Aorta (tissue), 5 donors: ENCODE results near the gene CBLB. TPM values are rescaled to one million over a fixed set of nuclear protein-coding genes. Genes with fewer than 3 reads are reported as not detected.
A peak's percentile ranks its signal among the peaks of the same experiment; 100 is the strongest.

Experiments used
- ATAC-seq: fragments of 200-7000 bp; cut with Tn5 transposase; one replicate; pipeline ENCODE4 v1.9.1; 2022; ENCODE audit warnings: moderate library complexity; ENCODE audit not compliant: low FRiP score
- DNase-seq, 2 donors: peaks; one replicate each; pipeline ENCODE4 v3.0.0-alpha.2; 2020
- H3K27ac ChIP-seq, 2 donors: one replicate each; pipeline ENCODE4 v1.5.1; 2013; ENCODE audit warnings: low read length in 2 of 2, mild to moderate bottlenecking in 2 of 2, moderate library complexity in 2 of 2, control low read depth in 1 of 2, inconsistent platforms in 1 of 2, low read depth in 1 of 2
- H3K27me3 ChIP-seq, 2 donors: one replicate each; pipeline ENCODE4 v1.6.1; 2013; ENCODE audit warnings: control low read depth in 1 of 2, low read length in 1 of 2, mild to moderate bottlenecking in 1 of 2, moderate library complexity in 1 of 2; ENCODE audit not compliant: insufficient read depth in 2 of 2, control insufficient read depth in 1 of 2
- H3K36me3 ChIP-seq, 2 donors: one replicate each; pipeline ENCODE4 v1.6.1; 2013; ENCODE audit warnings: control low read depth in 1 of 2, low read length in 1 of 2, mild to moderate bottlenecking in 1 of 2; ENCODE audit not compliant: insufficient read depth in 2 of 2, control insufficient read depth in 1 of 2
- H3K4me1 ChIP-seq, 2 donors: one replicate each; pipeline ENCODE4 v1.6.1; 2013; ENCODE audit warnings: low read length in 2 of 2, control low read depth in 1 of 2, mild to moderate bottlenecking in 1 of 2, moderate library complexity in 1 of 2; ENCODE audit not compliant: insufficient read depth in 2 of 2, control insufficient read depth in 1 of 2
- H3K4me3 ChIP-seq, 2 donors: one replicate each; pipeline ENCODE4 v1.5.1; 2013; ENCODE audit warnings: low read length in 2 of 2, control low read depth in 1 of 2, mild to moderate bottlenecking in 1 of 2
- H3K9me3 ChIP-seq: one replicate; pipeline ENCODE4 v1.6.1; 2013; ENCODE audit warnings: mild to moderate bottlenecking, low read length; ENCODE audit not compliant: control insufficient read depth
- WGBS, 2 donors: extraction: QIAGEN DNeasy Blood & Tissue Kit; methylation state at CpG; one replicate each; pipeline ENCODE4 v1.1.7; 2013; 5-methylcytosine and 5-hydroxymethylcytosine counted together
- intact Hi-C, 2 donors: fragments of 100-400 bp; cut with DNase I; formaldehyde crosslinking; loops; one replicate each; pipeline versions ENCODE4 v1.14.2 to v1.15.0; 2022
- polyA plus RNA-seq, 2 donors: library from polyadenylated mRNA; stranded (reverse); fragments of 200-250 nt; gene quantifications; one replicate each; pipeline ENCODE4 v1.2.3, GENCODE V29; 2013
- total RNA-seq, 2 donors: library from RNA; stranded (reverse); fragmentation: NEBNext Ultra II Directional; extraction: Animal tissue kit (Norgen Biotek cat#: 25700); gene quantifications; one replicate each; pipeline ENCODE4 v1.2.1, GENCODE V29; 2021
- donor health status: healthy with polysubstance abuse.
- donor health status: Bipolar disorder and iron deficiency.
- donor health status: DM: no; HTN: no; CAD: no.
- donor health status: DM: no; HTN: no; CAD: no.
- donor health status: DM: yes; HTN: yes; CAD: no.

Gene CBLB
- total and polyA plus RNA-seq, 4 donors = 3.3 to 126 (median 54.1) TPM

DNA sequence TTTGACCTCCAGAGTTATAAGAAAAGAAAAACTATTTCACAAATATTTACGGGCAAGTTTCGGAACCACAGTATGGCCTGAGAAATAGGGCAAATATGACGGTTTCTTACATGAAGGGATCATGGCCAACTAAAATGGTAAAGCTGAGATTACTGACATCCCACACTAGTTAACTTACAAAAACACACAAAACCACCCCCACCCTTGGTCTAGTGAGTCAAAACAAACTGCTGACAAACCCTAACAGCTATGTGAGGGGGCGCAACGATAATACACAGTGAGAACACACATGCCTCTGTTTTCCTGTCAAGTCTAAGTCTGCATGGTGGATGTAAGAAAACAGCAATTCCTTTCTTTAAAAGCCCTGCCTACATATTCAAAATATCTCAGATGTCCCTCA lies 32.3 kb downstream of the CBLB start:
- DNase-seq (no peak), ATAC-seq (no peak)
- no peak overlapping the region for H3K4me3 ChIP-seq
- H3K9me3 ChIP-seq = no peaks in the 10 kb centered on the region
- intact Hi-C loops = no loop called here
- no peaks in the 10 kb centered on the region for H3K27me3 ChIP-seq
- H3K36me3 ChIP-seq = no peaks in the 10 kb centered on the region
- WGBS, 2 donors = 44 to 55% methylated on average over 5 of the region's 5 CpGs
- H3K4me1 ChIP-seq = no peaks in the 10 kb centered on the region
- no peak overlapping the region for H3K27ac ChIP-seq

DNA sequence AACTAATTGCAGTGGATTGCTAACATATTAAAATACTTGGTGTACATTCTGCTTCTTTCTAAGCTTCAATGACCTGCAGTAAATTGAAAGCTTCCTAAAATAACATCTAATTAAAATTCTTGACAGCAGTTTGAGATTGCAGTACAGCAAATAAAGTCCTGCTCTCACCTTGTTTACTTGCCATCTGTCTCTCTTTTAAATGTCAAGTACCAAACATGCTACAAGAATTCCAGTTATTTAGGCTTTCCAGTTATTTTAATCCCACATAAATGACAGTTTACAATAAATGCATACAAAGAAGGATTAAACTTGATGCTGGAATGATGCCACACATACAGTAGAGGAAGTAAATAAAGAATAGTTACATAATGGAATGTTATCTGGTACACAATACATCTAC lies 33.2 kb downstream of the CBLB start:
- no peak for ATAC-seq
- Histone ChIP-seq H3K9me3 (no peaks in the 10 kb centered on the region), H3K27me3 (no peaks in the 10 kb centered on the region), H3K4me3 (no peak overlapping the region), H3K4me1 (no peaks in the 10 kb centered on the region), H3K27ac (no peak overlapping the region), H3K36me3 (no peaks in the 10 kb centered on the region)
- intact Hi-C loops = no loop called here
- no peak for DNase-seq

DNA sequence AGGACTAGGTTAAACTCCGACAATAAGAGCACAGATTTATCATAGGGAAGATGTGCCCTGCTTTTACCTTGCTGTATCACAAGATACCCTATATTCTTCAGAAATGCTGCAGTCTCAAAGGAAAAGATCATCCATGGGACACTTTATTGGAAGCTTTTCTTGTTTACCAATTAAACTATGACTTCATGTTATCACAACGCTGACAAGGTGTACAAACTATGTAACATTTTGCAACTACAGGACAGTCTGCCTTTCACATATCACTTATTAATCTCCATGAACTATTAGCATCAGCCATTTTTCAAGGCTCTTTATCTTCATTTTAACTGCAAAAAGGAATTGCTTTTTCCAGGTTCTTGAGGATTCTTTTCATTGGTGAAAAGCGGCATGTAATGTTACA lies 34.0 kb downstream of the CBLB start:
- H3K9me3 ChIP-seq = no peaks in the 10 kb centered on the region
- ATAC-seq (no peak), DNase-seq (no peak)
- no peak overlapping the region for H3K27ac ChIP-seq
- H3K27me3 ChIP-seq = no peaks in the 10 kb centered on the region
- no peaks in the 10 kb centered on the region for H3K4me1 ChIP-seq
- H3K36me3 ChIP-seq = no peaks in the 10 kb centered on the region
- 93% methylated on average over 3 of the region's 3 CpGs for WGBS, 2 donors
- intact Hi-C loops = no loop called here
- no peak overlapping the region for H3K4me3 ChIP-seq

DNA sequence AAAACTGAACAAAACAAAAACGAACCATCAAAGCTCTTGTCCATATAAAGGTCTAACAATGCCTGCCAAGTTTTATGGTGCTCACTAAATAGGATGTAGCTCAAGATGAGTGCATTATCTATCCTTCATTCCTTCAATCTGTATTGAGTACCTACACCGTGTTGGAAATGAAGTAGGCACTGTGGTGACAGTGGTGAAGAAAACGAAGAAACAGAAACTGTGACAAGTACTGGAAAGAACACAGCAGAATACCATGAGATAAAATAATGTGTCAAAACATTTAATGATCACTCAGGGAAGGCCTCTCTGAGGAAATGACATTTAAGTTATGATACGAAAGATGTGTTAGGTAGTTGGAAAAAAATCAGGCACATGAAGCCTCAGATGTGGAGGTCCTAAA lies 36.2 kb downstream of the CBLB start:
- 73 to 77% methylated on average over 4 of the region's 4 CpGs for WGBS, 2 donors

DNA sequence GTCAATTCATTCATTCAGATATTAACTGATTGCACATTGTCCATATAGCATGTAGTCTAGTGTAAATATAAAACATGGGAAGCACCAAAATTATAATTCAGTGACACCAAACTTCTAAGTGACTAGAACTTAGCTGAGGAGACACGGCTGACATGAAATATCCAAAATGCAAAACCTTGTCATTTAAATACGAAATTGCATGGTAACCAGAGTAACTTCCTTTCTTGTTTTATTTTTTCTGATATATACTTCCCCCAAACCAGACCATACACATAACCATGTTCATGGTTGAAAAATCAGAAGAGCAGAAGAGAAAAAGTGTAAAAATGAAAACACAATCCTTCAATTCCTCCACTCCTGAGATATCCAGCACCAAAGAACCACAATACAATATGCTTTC lies 38.0 kb downstream of the CBLB start:
- H3K27ac ChIP-seq = no peak overlapping the region
- no peaks in the 10 kb centered on the region for H3K9me3 ChIP-seq
- intact Hi-C loops = no loop called here
- peaks cover 2 to 4% of the 10 kb centered on the region in 2 donors for H3K4me1 ChIP-seq
- WGBS, 2 donors = 94 to 98% methylated on average over 2 of the region's 2 CpGs
- no peak overlapping the region for H3K4me3 ChIP-seq
- ATAC-seq (no peak), DNase-seq (no peak)
- H3K27me3 ChIP-seq = no peaks in the 10 kb centered on the region
- no peaks in the 10 kb centered on the region for H3K36me3 ChIP-seq

More for the DNA sequence above, 36.2 kb downstream of the CBLB start:
- Histone ChIP-seq H3K4me1 (peaks cover 0 to 2% of the 10 kb centered on the region in 2 donors), H3K9me3 (no peaks in the 10 kb centered on the region), H3K27ac (no peak overlapping the region), H3K4me3 (no peak overlapping the region), H3K27me3 (no peaks in the 10 kb centered on the region), H3K36me3 (no peaks in the 10 kb centered on the region)
- DNase-seq = no peak
- intact Hi-C loops = no loop called here
- no peak for ATAC-seq

DNA sequence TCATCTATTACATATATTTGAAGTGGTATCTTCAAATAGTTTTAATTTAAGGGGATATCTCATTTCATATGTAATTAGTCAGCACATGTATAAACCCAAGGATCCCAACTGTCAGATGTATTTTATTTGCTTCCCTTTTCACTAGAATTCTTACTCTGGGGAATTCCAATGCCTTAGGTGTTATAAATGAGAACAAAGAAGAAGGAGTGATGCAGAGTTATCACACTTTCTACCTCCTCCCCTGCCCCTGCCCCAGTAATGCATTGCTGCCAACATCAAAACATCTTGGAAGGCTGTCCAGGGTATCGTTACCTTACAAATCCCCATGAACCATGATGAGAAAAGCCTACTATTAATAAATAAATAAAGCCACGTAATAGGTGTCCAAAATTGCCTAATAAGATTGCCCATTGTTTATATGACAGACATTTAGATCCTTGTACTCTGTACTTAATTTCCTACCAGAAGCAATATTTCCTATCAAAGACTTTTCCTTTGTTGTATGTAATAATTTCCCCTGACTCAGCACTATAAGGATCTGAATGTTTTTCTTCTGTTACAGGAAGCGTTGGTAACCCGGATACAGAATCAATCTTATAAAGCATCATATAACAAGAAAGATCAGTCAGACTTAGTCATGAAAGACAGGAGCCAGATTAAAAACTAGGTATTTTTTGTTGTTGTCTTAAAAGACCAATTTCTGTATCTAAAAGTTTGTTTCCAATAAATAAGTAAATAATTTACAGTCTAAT lies 38.8 kb downstream of the CBLB start:
- no peak overlapping the region for H3K4me3 ChIP-seq
- H3K9me3 ChIP-seq = no peaks in the 10 kb centered on the region
- no peak overlapping the region for H3K27ac ChIP-seq
- WGBS, 2 donors = 84 to 90% methylated on average over 4 of the region's 4 CpGs
- no peaks in the 10 kb centered on the region for H3K36me3 ChIP-seq
- no peaks in the 10 kb centered on the region for H3K27me3 ChIP-seq
- intact Hi-C loops = loop anchor here in 1 of 2 donors (10.0 kb wide), 1 partner anchor 95 kb away; no protein-coding TSS in a partner anchor
- DNase-seq (no peak), ATAC-seq (no peak)
- H3K4me1 ChIP-seq = peaks cover 2 to 4% of the 10 kb centered on the region in 2 donors

DNA sequence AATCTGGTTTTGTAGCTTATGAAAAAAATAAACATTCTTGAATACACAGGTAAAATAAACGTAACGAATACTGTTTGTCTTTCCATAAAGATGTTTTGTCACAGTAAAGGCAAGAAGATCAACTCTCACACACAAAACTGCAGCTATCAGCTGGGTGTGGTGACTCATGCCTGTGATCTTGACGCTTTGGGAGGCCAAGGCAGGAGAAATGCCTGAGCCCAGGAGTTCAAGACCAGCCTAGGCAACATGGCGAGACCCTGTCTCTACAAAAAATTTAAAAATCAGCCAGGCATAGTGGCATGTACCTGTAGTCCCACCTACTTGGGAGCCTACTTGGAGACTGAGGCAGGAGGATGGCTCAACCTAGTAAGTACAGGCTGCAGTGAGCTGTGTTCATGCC lies 39.6 kb downstream of the CBLB start:
- peaks cover 2 to 4% of the 10 kb centered on the region in 2 donors for H3K4me1 ChIP-seq
- 94 to 97% methylated on average over 4 of the region's 4 CpGs for WGBS, 2 donors
- H3K27ac ChIP-seq = no peak overlapping the region
- H3K27me3 ChIP-seq = no peaks in the 10 kb centered on the region
- no peak overlapping the region for H3K4me3 ChIP-seq
- ATAC-seq (no peak), DNase-seq (no peak)
- no peaks in the 10 kb centered on the region for H3K36me3 ChIP-seq
- intact Hi-C loops = loop anchor here in 1 of 2 donors (10.0 kb wide), 1 partner anchor 94 kb away; no protein-coding TSS in a partner anchor
- H3K9me3 ChIP-seq = no peaks in the 10 kb centered on the region

DNA sequence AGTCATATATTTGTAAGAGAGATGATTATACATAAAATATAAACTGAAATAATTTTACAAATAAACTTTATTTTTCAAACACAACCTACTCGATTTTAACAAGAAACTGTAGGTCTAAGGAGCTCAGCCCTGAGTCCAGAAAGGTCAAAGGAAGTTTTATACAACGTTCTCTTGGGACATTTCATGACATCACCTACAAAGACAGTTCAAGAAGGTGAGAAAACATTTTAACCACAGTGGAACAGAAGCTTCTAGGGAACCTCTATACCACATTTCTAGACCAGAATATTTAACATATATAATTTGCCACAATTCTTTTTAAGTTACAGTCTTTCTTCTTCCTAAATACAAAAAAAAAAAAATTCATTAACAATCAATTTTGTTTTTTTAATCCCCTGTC lies 40.1 kb downstream of the CBLB start:
- Histone ChIP-seq H3K27me3 (no peaks in the 10 kb centered on the region), H3K27ac (no peak overlapping the region), H3K9me3 (no peaks in the 10 kb centered on the region), H3K4me1 (peaks cover 2 to 4% of the 10 kb centered on the region in 2 donors), H3K36me3 (no peaks in the 10 kb centered on the region), H3K4me3 (no peak overlapping the region)
- DNase-seq (no peak), ATAC-seq (no peak)
- intact Hi-C loops = loop anchor here in 1 of 2 donors (10.0 kb wide), 1 partner anchor 94 kb away; no protein-coding TSS in a partner anchor
- 53 to 58% methylated on average over 2 of the region's 2 CpGs for WGBS, 2 donors

DNA sequence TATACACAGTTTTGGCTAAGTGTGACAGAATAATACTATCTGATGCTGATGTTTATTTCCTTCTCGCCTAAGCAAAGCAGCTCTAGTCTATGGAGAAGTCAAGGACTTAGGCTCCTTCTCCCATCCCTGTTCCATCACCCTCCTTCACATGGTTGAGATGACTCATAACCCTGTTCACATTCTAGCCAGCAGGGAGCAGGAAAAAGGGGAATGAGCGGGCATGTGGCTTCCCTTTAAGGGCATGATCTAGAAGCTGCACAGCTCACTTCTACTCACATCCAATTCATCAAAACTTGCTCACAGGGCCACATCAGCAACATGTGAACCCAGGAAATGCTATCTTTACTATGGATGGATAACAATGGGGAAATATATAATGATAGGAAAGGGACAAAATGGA lies 40.9 kb downstream of the CBLB start:
- peak; percentile 71 for ATAC-seq
- peak in 1 of 2 donors; percentile 55 for DNase-seq
- Histone ChIP-seq H3K27ac (no peak overlapping the region), H3K36me3 (no peaks in the 10 kb centered on the region), H3K27me3 (no peaks in the 10 kb centered on the region), H3K9me3 (no peaks in the 10 kb centered on the region), H3K4me1 (peaks cover 4% of the 10 kb centered on the region in 2 donors), H3K4me3 (no peak overlapping the region)
- intact Hi-C loops = loop anchor here in 1 of 2 donors (10.0 kb wide), 1 partner anchor 93 kb away; no protein-coding TSS in a partner anchor
- 71 to 73% methylated on average over 2 of the region's 2 CpGs for WGBS, 2 donors
